ENCODE data around the gene VCX3A.
"Not testable (repeated sequence)": the region's sequence is repeated elsewhere in the genome, so short reads cannot be mapped to it uniquely, and the experiment has no call there.

The VCX3A gene

GRCh38 chrX:6535018-6535417 is at the start of gene VCX3A:
TSS of gene VCX3A (minus strand) at chrX:6535118. CDS start at chrX:6534497, 621 bp downstream.
- not testable (repeated sequence) for DNase-seq (ENCODE audit: low read depth)

DNA sequence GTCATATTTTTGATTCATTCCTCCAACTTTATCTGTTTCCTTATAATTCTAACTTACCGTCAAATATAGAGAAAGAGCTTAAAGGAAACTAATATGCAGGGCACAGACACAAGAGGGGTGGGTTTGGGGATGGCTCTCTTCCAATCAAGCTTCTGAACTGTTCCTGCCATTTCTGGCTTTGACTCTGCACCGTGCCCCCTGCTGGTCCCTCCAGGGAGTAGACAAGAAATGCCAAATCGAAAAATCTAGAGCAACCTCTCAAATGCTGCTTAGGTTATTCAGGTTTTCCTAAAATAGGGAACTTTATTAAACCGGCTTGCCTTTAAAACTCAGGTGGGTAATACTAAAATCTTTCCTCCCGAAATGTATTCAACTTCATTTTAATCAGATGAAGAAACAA is 39.8 kb upstream of the VCX3A start:
- DNase-seq (ENCODE audit: low read depth) = no peak

- DNase-seq (ENCODE audit: low read depth) = no peak
Observed at GRCh38 chrX:6568031-6568430, 33.1 kb upstream of the VCX3A start.

GRCh38 chrX:6558979-6559378 is 24.1 kb upstream of the VCX3A start:
- DNase-seq (ENCODE audit: low read depth) = no peak

- no peak for DNase-seq (ENCODE audit: low read depth)
Observed at GRCh38 chrX:6557690-6558089, 22.8 kb upstream of the VCX3A start.

DNA sequence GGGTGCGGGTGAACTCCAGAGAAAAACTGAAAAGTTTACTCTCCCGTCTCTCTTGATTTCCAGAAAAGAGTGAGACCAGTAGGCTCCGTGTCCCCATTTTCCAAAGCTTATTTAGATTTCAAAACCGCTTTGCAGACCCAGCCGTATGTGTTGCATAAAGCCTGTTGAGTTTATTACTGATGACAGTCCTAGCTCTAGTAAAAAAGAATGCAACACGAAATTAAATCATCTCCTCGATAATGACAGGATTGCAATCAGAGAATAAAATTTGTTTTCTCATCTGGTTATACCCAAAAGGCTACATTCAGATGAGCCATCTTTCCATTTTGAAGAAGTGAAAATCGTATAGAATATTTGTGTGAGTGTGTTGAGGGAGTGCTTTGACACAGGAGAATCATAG is 16.1 kb upstream of the VCX3A start:
- DNase-seq (ENCODE audit: low read depth) = no peak

- no peak for DNase-seq (ENCODE audit: low read depth)
Observed at GRCh38 chrX:6545712-6546111, 10.8 kb upstream of the VCX3A start.

DNA sequence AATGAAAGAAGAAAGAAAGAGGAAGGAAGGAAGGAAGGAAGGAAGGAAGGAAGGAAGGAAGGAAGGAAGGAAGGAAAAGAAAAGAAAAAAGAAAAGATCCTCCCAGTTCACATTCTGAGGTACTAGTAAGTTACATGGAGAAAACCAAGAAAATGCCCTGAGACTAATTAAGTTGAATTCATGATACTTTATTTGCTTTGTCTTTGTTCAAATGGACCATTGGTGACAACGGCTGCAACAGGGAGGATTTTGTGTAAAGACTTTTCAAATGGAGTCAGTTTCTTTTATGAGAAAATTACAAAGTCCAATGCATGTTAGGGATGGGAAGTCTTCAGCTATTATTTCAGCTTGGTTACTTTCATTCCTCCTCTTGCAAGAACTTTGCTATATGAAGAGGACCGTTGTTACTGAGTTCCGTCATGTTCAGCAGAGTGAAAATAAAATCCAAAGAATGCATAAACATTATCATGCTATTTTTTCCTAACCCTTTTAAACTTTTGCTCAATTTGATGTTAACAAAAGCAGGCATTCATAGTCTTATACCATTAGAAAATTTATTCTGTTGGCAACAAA is 8.3 kb downstream of the VCX3A start:
- no peak for DNase-seq (ENCODE audit: low read depth)

DNA sequence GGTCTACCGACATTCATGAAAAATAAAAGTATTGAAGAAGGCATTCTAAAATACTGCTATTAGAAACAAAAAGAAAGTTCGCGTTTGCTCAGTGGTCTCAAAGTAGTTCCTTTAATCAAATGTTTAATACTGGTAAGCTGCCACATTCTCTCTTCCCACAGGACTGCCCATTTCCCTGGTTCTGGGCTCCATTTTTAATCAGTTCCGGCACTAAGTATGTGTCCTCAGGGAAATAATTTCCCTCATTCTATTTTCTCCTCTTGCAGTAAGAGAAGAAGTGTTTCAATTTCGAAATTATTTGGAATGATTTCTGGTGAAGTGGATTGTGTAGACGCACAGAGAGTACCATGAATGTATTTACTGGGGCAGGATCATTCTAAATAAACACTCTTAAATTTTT is 17.5 kb downstream of the VCX3A start:
- DNase-seq (ENCODE audit: low read depth) = no peak

GRCh38 chrX:6506444-6506843 is 28.5 kb downstream of the VCX3A start:
- DNase-seq (ENCODE audit: low read depth) = no peak

DNA sequence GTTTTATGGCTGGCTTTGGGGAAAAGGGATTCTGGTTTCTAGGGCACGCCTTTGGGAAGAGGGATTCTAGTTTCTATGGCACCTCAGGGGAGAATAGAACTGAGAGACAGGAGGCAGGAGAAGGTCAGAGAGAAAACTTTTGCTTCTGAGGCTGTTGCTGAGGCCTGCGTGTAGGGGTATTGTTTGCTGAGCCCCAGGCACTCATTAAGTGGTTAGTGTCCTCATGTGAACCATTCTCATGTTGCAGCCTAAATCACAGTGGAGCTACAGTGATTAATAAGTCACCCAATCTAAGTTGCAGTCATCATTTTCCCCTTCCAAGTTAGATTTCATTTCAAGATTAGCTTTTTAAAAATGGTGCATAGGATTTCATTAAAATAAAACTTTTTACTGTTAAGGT is 29.0 kb downstream of the VCX3A start:
- no peak for DNase-seq (ENCODE audit: low read depth)

DNA sequence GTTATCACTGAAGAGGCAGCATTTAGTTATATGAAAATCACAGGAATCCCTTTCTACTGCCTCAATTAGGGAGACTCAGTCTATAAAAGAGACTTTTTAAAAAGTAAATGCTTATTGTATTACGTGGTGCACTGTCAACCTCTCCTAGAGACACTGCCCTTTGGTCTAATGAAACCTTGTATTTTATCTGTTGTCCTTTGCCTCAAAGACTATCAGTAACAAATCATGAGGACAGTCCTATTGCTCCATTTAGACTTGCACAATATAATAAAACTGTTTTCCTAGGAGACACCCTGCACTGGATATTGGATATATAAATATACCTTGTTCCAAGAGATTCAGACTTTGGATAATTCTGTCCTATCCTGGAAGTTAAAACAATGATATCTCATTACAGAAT is 34.2 kb downstream of the VCX3A start:
- DNase-seq (ENCODE audit: low read depth) = no peak

DNA sequence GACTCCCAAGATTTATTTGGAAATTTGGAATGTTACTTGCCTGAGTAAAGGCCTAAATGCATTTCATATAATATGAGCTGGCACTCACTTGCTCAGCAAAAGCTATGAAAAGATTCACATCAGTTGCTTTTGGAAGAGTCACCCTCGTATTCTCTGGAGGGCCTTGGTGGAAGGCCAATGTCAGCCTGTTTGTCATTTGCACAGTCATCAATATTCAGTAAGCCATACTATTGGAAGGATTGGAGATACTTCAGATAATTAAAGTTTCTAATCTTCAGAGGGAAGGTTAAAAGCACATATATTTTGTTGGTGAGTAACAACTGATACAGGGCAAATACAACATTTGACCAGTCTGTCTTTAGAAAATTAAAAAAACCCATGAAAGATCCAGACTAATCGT is 36.6 kb downstream of the VCX3A start:
- DNase-seq (ENCODE audit: low read depth) = no peak

All from GM04504 (cell line).